WTC11 (cell line): ENCODE measurements around the gene HELZ. TPM values are rescaled to one million over a fixed set of nuclear protein-coding genes. Genes with fewer than 3 reads are reported as not detected.

Source experiments
- ATAC-seq: fragments of 200-7000 bp; cut with Tn5 transposase; 2 replicates; pipeline ENCODE4 v1.10.0; 2021; ENCODE audit warnings: mild to moderate bottlenecking, moderate library complexity
- CTCF ChIA-PET: fragments of 300-600 bp; sonication (Branson Sonifier 250); formaldehyde crosslinking; loops from one replicate; lab custom pipeline; 2021; ENCODE audit warnings: antibody characterized with exemption; lab: Charles Lee
- POLR2A ChIA-PET: fragments of 350-600 bp; sonication (Branson Sonifier 250); formaldehyde crosslinking; loops from one replicate; lab custom pipeline; 2021; ENCODE audit warnings: antibody characterized with exemption; lab: Charles Lee
- DNase-seq: peaks from one replicate; pipeline ENCODE4 v3.0.0; 2021; ENCODE audit warnings: low spot score
- H3K27ac Mint-ChIP-seq: 2 replicates; pipeline ENCODE4 v1.8.0; 2021; ENCODE audit warnings: mixed read lengths
- H3K27me3 Mint-ChIP-seq: 2 replicates; pipeline ENCODE4 v1.8.0; 2021; ENCODE audit warnings: low read depth, mild to moderate bottlenecking, moderate library complexity, mixed read lengths
- H3K36me3 Mint-ChIP-seq: 2 replicates; pipeline ENCODE4 v1.8.0; 2021; ENCODE audit warnings: mixed read lengths
- H3K4me1 Mint-ChIP-seq: 2 replicates; pipeline ENCODE4 v1.8.0; 2022; ENCODE audit warnings: mixed read lengths
- H3K4me3 Mint-ChIP-seq: 2 replicates; pipeline ENCODE4 v1.8.0; 2021; ENCODE audit warnings: mild to moderate bottlenecking, moderate library complexity, mixed read lengths
- H3K9me3 Mint-ChIP-seq: 2 replicates; pipeline ENCODE4 v1.8.0; 2021; ENCODE audit warnings: mixed read lengths
- ATF1 ChIP-seq: sonication (generic); formaldehyde crosslinking; IDR thresholded peaks from 2 replicates; pipeline ENCODE4 v1.8.1; 2023; ENCODE audit warnings: mild to moderate bottlenecking, moderate library complexity, missing genetic modification reagents
- CBFB ChIP-seq: sonication (generic); formaldehyde crosslinking; IDR thresholded peaks from 2 replicates; pipeline ENCODE4 v1.8.1; 2022; ENCODE audit warnings: mild to moderate bottlenecking, low read depth, missing genetic modification reagents
- CDX4 ChIP-seq: fragments of 250-450 bp; sonication (Bioruptor Pico); IDR thresholded peaks from 2 replicates; pipeline ENCODE4 v1.9.0; 2021; ENCODE audit warnings: moderate library complexity, mild to moderate bottlenecking, inconsistent platforms, borderline replicate concordance
- CREM ChIP-seq: sonication (generic); formaldehyde crosslinking; IDR thresholded peaks from 2 replicates; pipeline ENCODE4 v1.8.1; 2022; ENCODE audit warnings: mild to moderate bottlenecking, missing genetic modification reagents, moderate library complexity
- EMX1 ChIP-seq: fragments of 250-450 bp; sonication (Bioruptor Pico); IDR thresholded peaks from 2 replicates; pipeline ENCODE4 v1.8.0; 2021; ENCODE audit warnings: mild to moderate bottlenecking
- GTF2I ChIP-seq: fragments of 250-450 bp; sonication (Bioruptor Pico); conservative IDR thresholded peaks from 2 replicates; pipeline ENCODE4 v1.4.0; 2021; ENCODE audit warnings: mild to moderate bottlenecking
- HMGA2 ChIP-seq: fragments of 250-450 bp; sonication (Bioruptor Pico); IDR thresholded peaks from 2 replicates; pipeline ENCODE4 v1.4.0; 2021; ENCODE audit warnings: mild to moderate bottlenecking, moderate library complexity
- JUN ChIP-seq: sonication (generic); formaldehyde crosslinking; IDR thresholded peaks from 2 replicates; pipeline ENCODE4 v1.8.0; 2023; ENCODE audit warnings: mild to moderate bottlenecking, missing genetic modification reagents
- NFYB ChIP-seq: sonication (generic); formaldehyde crosslinking; conservative IDR thresholded peaks from 2 replicates; pipeline ENCODE4 v1.8.0; 2022; ENCODE audit warnings: low read depth, missing genetic modification reagents
- PRDM15 ChIP-seq: sonication (generic); formaldehyde crosslinking; IDR thresholded peaks from 2 replicates; pipeline ENCODE4 v1.8.0; 2022; ENCODE audit warnings: missing genetic modification reagents
- SMAD3 ChIP-seq: sonication (generic); formaldehyde crosslinking; IDR thresholded peaks from 2 replicates; pipeline ENCODE4 v1.8.0; 2022; ENCODE audit warnings: missing genetic modification reagents, mild to moderate bottlenecking, borderline replicate concordance
- SMAD4 ChIP-seq: sonication (generic); formaldehyde crosslinking; IDR thresholded peaks from 2 replicates; pipeline ENCODE4 v1.8.0; 2022; ENCODE audit warnings: mild to moderate bottlenecking, missing genetic modification reagents
- SOX15 ChIP-seq: fragments of 250-450 bp; sonication (Bioruptor Pico); IDR thresholded peaks from 2 replicates; pipeline ENCODE4 v1.9.0; 2021; ENCODE audit warnings: mild to moderate bottlenecking
- TCF7 ChIP-seq: sonication (generic); formaldehyde crosslinking; IDR thresholded peaks from 2 replicates; pipeline ENCODE4 v1.8.0; 2022; ENCODE audit warnings: mild to moderate bottlenecking, low read depth, missing genetic modification reagents, moderate library complexity
- USF1 ChIP-seq: sonication (generic); formaldehyde crosslinking; IDR thresholded peaks from 2 replicates; pipeline ENCODE4 v1.8.0; 2022; ENCODE audit warnings: mild to moderate bottlenecking, missing genetic modification reagents
- total RNA-seq: library from RNA; stranded (reverse); gene quantifications from 3 replicates; pipeline ENCODE4 v1.2.3, GENCODE V29; 2021
- TF ChIP-seq, protein P1 (sequence below): sonication (generic); formaldehyde crosslinking; IDR thresholded peaks from 2 replicates; pipeline ENCODE4 v1.8.0; 2022; ENCODE audit warnings: mild to moderate bottlenecking, missing genetic modification reagents
- TF ChIP-seq, protein P2 (sequence below): fragments of 250-450 bp; sonication (Bioruptor Pico); conservative IDR thresholded peaks from 2 replicates; pipeline ENCODE4 v1.9.0; 2021; ENCODE audit warnings: mild to moderate bottlenecking
- TF ChIP-seq, protein P3 (sequence below): sonication (generic); formaldehyde crosslinking; IDR thresholded peaks from 2 replicates; pipeline ENCODE4 v1.8.1; 2022; ENCODE audit warnings: missing genetic modification reagents, borderline replicate concordance
- TF ChIP-seq, protein P4 (sequence below): sonication (generic); formaldehyde crosslinking; IDR thresholded peaks from 2 replicates; pipeline ENCODE4 v1.8.0; 2023; ENCODE audit warnings: missing genetic modification reagents, mild to moderate bottlenecking, borderline replicate concordance

Gene HELZ
- total RNA-seq, 1 experiment from 2014 or later, result 49.1 TPM

- no peak for TF ChIP-seq JUN (CRISPR knock-in tag)
- TF ChIP-seq ATF1, result no peak
- no peak for TF ChIP-seq NFYB (CRISPR knock-in tag)
- TF ChIP-seq CREM, result no peak
- no peak for TF ChIP-seq SOX15 (CRISPR knock-in tag)
- TF ChIP-seq, protein P1, sequence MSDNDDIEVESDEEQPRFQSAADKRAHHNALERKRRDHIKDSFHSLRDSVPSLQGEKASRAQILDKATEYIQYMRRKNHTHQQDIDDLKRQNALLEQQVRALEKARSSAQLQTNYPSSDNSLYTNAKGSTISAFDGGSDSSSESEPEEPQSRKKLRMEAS (CRISPR knock-in tag), result no peak
- TF ChIP-seq TCF7, result no peak
- no peak for TF ChIP-seq CBFB (CRISPR knock-in tag)
- no peak for TF ChIP-seq GTF2I
- TF ChIP-seq USF1 (CRISPR knock-in tag), result no peak
- TF ChIP-seq CDX4 (CRISPR knock-in tag), result no peak
- TF ChIP-seq HMGA2 (CRISPR knock-in tag), result no peak
- TF ChIP-seq SMAD4, result no peak
- TF ChIP-seq, all 79 proteins: peak for 0
- Mint-ChIP-seq H3K9me3 (peaks cover 24% of the 10 kb centered on the region), H3K4me3 (no peak overlapping the region), H3K27ac (no peak overlapping the region), H3K27me3 (no peaks in the 10 kb centered on the region; the same call in 1 of the 2 replicates), H3K4me1 (no peaks in the 10 kb centered on the region), H3K36me3 (peaks cover 13% of the 10 kb centered on the region)
- no peak for ATAC-seq
- DNase-seq, result no peak
- CTCF ChIA-PET, result no interaction called here
- POLR2A ChIA-PET, result no interaction called here
Observed at GRCh38 chr17:67052720-67053437, 192.1 kb downstream of the HELZ start.

DNA sequence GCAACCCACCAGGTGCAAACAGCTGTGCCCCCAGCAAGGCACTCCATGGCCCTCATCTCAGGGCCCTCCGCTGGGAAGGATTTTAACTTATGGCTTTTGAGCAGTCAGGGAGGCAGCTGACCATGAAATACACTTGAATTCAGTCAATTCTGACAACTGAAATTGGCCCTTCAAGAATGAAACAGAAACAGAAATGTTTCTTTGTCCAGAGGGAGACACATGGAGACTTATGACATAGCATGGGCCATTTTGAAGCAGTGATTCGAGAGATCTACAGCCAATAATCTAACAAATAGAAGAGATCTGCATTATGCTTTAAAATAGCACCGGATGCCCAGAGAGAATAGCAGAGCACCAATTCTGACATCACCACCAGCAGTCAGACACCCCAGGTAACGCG lies 193.2 kb downstream of the HELZ start:
- no peaks in the 10 kb centered on the region; the same call in 1 of the 2 replicates for H3K27me3 Mint-ChIP-seq
- ATAC-seq, result no peak
- H3K9me3 Mint-ChIP-seq, result peaks cover 31% of the 10 kb centered on the region
- no peak overlapping the region for H3K4me3 Mint-ChIP-seq
- H3K27ac Mint-ChIP-seq, result no peak overlapping the region
- CTCF ChIA-PET, result no interaction called here
- no peaks in the 10 kb centered on the region for H3K4me1 Mint-ChIP-seq
- POLR2A ChIA-PET, result no interaction called here
- DNase-seq, result no peak
- H3K36me3 Mint-ChIP-seq, result peaks cover 18% of the 10 kb centered on the region
- TF ChIP-seq EMX1 (no peak), SMAD3 (CRISPR knock-in tag) (no peak), PRDM15 (CRISPR knock-in tag) (no peak)
- TF ChIP-seq, protein P2, sequence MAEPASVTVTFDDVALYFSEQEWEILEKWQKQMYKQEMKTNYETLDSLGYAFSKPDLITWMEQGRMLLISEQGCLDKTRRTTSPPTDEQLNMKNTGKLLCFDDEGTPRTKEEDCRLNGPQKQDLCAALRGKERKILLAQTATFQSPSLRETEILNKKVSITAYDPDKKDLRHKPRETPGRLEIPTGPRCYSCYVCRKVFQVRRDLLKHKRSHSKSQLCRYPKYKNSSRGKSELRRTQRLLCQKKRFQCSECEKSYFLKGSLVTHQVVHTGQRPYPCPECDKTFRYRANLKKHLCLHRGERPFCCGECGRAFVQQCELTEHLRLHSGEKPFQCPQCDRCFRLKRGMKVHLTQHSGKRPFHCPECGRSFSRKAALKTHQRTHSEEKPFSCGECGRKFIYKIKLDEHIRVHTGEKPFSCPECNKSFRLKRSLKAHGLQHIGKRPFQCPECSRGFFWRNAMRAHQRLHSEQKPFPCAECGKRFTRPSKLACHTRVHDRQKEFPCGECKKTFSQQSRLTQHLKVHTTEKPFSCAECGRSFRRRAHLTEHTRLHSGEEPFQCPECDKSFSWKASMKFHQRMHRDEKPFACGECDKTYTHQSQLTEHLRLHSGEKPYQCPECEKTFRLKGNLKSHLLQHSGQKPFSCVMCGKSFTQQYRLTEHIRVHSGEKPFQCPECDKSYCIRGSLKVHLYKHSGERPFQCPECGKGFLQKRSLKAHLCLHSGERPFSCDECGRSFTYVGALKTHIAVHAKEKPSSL (CRISPR knock-in tag), result no peak
- TF ChIP-seq, protein P3, sequence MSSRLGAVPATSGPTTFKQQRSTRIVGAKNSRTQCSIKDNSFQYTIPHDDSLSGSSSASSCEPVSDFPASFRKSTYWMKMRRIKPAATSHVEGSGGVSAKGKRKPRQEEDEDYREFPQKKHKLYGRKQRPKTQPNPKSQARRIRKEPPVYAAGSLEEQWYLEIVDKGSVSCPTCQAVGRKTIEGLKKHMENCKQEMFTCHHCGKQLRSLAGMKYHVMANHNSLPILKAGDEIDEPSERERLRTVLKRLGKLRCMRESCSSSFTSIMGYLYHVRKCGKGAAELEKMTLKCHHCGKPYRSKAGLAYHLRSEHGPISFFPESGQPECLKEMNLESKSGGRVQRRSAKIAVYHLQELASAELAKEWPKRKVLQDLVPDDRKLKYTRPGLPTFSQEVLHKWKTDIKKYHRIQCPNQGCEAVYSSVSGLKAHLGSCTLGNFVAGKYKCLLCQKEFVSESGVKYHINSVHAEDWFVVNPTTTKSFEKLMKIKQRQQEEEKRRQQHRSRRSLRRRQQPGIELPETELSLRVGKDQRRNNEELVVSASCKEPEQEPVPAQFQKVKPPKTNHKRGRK (CRISPR knock-in tag), result no peak
- TF ChIP-seq, protein P4, sequence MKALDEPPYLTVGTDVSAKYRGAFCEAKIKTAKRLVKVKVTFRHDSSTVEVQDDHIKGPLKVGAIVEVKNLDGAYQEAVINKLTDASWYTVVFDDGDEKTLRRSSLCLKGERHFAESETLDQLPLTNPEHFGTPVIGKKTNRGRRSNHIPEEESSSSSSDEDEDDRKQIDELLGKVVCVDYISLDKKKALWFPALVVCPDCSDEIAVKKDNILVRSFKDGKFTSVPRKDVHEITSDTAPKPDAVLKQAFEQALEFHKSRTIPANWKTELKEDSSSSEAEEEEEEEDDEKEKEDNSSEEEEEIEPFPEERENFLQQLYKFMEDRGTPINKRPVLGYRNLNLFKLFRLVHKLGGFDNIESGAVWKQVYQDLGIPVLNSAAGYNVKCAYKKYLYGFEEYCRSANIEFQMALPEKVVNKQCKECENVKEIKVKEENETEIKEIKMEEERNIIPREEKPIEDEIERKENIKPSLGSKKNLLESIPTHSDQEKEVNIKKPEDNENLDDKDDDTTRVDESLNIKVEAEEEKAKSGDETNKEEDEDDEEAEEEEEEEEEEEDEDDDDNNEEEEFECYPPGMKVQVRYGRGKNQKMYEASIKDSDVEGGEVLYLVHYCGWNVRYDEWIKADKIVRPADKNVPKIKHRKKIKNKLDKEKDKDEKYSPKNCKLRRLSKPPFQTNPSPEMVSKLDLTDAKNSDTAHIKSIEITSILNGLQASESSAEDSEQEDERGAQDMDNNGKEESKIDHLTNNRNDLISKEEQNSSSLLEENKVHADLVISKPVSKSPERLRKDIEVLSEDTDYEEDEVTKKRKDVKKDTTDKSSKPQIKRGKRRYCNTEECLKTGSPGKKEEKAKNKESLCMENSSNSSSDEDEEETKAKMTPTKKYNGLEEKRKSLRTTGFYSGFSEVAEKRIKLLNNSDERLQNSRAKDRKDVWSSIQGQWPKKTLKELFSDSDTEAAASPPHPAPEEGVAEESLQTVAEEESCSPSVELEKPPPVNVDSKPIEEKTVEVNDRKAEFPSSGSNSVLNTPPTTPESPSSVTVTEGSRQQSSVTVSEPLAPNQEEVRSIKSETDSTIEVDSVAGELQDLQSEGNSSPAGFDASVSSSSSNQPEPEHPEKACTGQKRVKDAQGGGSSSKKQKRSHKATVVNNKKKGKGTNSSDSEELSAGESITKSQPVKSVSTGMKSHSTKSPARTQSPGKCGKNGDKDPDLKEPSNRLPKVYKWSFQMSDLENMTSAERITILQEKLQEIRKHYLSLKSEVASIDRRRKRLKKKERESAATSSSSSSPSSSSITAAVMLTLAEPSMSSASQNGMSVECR (CRISPR knock-in tag), result no peak
